Measurements from ENCODE around the gene ADAMTS2. TPM values are rescaled to one million over a fixed set of nuclear protein-coding genes. Genes with fewer than 3 reads are reported as not detected.

The ADAMTS2 gene
- total and polyA plus RNA-seq, 2 experiments from 2014 or later: 1.6 to 8.1 TPM

- Histone ChIP-seq H3K9me2 (ENCODE audit: insufficient read depth) (no peaks in the 10 kb centered on the region), H3F3A (replicated peaks; ENCODE audit: low read depth) (no peaks in the 10 kb centered on the region), H3K79me2 (replicated peaks; ENCODE audit: insufficient read depth) (no peaks in the 10 kb centered on the region), H3K4me2 (no peak overlapping the region), H2AFZ (no peak overlapping the region), H3K4me3 (no peak overlapping the region), H3K27me3 (ENCODE audit: insufficient read depth) (no peaks in the 10 kb centered on the region), H3K4me1 (ENCODE audit: insufficient read depth) (no peaks in the 10 kb centered on the region), H4K20me1 (replicated peaks; ENCODE audit: insufficient read depth) (no peaks in the 10 kb centered on the region), H3K27ac (ENCODE audit: low read depth) (no peak overlapping the region), H3K36me3 (ENCODE audit: insufficient read depth) (no peaks in the 10 kb centered on the region)
- no peak overlapping the region for H3K27ac Mint-ChIP-seq
- no peaks in the 10 kb centered on the region for H3K27me3 Mint-ChIP-seq (ENCODE audit: insufficient read depth, low read depth, poor library complexity)
- TF ChIP-seq, protein P1, sequence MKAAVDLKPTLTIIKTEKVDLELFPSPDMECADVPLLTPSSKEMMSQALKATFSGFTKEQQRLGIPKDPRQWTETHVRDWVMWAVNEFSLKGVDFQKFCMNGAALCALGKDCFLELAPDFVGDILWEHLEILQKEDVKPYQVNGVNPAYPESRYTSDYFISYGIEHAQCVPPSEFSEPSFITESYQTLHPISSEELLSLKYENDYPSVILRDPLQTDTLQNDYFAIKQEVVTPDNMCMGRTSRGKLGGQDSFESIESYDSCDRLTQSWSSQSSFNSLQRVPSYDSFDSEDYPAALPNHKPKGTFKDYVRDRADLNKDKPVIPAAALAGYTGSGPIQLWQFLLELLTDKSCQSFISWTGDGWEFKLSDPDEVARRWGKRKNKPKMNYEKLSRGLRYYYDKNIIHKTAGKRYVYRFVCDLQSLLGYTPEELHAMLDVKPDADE (IDR thresholded peaks at IDR 0.05): no peak
- no peak for TF ChIP-seq EZH2 (IDR thresholded peaks at IDR 0.05; ENCODE audit: low read depth, unreplicated experiment)
- TF ChIP-seq STAT1 (IDR thresholded peaks at IDR 0.05; ENCODE audit: unreplicated experiment): no peak
- TF ChIP-seq NANOG (IDR thresholded peaks at IDR 0.05; ENCODE audit: borderline replicate concordance): no peak
- no peak for TF ChIP-seq JUNB (IDR thresholded peaks at IDR 0.05; ENCODE audit: unreplicated experiment)
- DNase-seq (ENCODE audit: low spot score) (no peak), ATAC-seq (no peak)
- H3K4me1 Mint-ChIP-seq: peaks cover 7% of the 10 kb centered on the region; the same call in 1 of the 3 replicates
- peaks cover 5% of the 10 kb centered on the region; the same call in 1 of the 3 replicates for H3K36me3 Mint-ChIP-seq (ENCODE audit: low read depth)
- H3K4me3 Mint-ChIP-seq: no peak overlapping the region
- peaks cover 11% of the 10 kb centered on the region for H3K9me3 Mint-ChIP-seq
Measured at GRCh38 chr5:179251276-179251969, 93.8 kb downstream of the ADAMTS2 start.

DNA sequence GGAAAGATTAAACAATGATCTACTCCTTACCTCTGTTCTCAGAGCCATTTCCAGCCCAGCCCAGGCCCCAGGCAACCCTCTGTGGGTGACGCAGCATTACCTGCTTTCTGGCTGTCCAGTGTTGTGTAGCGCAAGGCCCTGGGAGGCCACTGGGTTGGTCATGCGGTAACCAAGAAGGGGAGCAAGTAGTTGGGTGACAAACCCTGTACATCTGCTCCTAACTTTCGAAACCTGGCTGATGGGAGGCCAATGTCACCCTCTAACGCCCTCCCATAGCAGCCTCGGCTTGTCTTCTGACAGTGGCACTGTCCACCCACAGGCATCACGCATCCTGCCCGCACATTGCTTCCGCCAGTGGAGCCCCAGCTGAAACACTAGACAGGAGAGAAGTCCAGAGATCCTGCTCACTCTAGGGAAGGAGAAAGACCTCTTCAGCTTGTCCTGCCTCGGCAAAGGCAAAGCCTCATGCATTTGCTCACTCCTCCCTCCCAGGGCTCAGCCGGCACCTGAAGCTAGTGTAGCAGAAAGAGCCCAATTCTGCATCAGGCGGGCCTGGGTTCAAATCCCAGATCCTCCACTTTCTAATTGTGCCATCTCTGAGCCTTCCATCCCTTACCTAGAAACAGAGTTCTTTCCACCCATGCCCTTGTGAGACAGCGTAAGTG lies 94.6 kb downstream of the ADAMTS2 start:
- peaks cover 8% of the 10 kb centered on the region; the same call in 1 of the 3 replicates for H3K36me3 Mint-ChIP-seq (ENCODE audit: low read depth)
- no peaks in the 10 kb centered on the region for H3K27me3 ChIP-seq (ENCODE audit: insufficient read depth)
- no peaks in the 10 kb centered on the region for H3F3A ChIP-seq (replicated peaks; ENCODE audit: low read depth)
- no peaks in the 10 kb centered on the region for H3K27me3 Mint-ChIP-seq (ENCODE audit: insufficient read depth, low read depth, poor library complexity)
- no peaks in the 10 kb centered on the region for H3K4me1 ChIP-seq (ENCODE audit: insufficient read depth)
- no peak overlapping the region for H3K4me3 ChIP-seq
- no peak overlapping the region for H3K4me3 Mint-ChIP-seq
- TF ChIP-seq JUNB (IDR thresholded peaks at IDR 0.05; ENCODE audit: unreplicated experiment) (no peak), POLR2AphosphoS5 (IDR thresholded peaks at IDR 0.05; ENCODE audit: low read depth) (no peak), ZNF331 (CRISPR knock-in tag; IDR thresholded peaks at IDR 0.05; ENCODE audit: low read depth) (no peak), NANOG (IDR thresholded peaks at IDR 0.05; ENCODE audit: borderline replicate concordance) (no peak)
- TF ChIP-seq, protein P1 (IDR thresholded peaks at IDR 0.05): no peak
- no peak overlapping the region for H3K27ac ChIP-seq (ENCODE audit: low read depth)
- no peaks in the 10 kb centered on the region for H4K20me1 ChIP-seq (replicated peaks; ENCODE audit: insufficient read depth)
- DNase-seq (ENCODE audit: low spot score): no peak
- H3K4me1 Mint-ChIP-seq: peaks cover 7% of the 10 kb centered on the region; the same call in 1 of the 3 replicates
- no peak overlapping the region for H3K4me2 ChIP-seq
- H2AFZ ChIP-seq: no peak overlapping the region
- H3K27ac Mint-ChIP-seq: no peak overlapping the region
- H3K9me3 Mint-ChIP-seq: peaks cover 16% of the 10 kb centered on the region
- H3K79me2 ChIP-seq (replicated peaks; ENCODE audit: insufficient read depth): no peaks in the 10 kb centered on the region
- no peak for ATAC-seq
- H3K36me3 ChIP-seq (ENCODE audit: insufficient read depth): no peaks in the 10 kb centered on the region
- no peaks in the 10 kb centered on the region for H3K9me2 ChIP-seq (ENCODE audit: insufficient read depth)

All from GM23338 (cell line).